NCI-H2029 (cell line): ENCODE measurements around the gene ZNF33A.
A peak's percentile ranks its signal among the peaks of the same experiment; 100 is the strongest.
"Not testable (repeated sequence)": the region's sequence is repeated elsewhere in the genome, so short reads cannot be mapped to it uniquely, and the experiment has no call there.

ENCODE experiments used
- DNase-seq: peaks from one replicate; lab custom pipeline; 2025; lab: John Stamatoyannopoulos, UW

Gene ZNF33A

DNA sequence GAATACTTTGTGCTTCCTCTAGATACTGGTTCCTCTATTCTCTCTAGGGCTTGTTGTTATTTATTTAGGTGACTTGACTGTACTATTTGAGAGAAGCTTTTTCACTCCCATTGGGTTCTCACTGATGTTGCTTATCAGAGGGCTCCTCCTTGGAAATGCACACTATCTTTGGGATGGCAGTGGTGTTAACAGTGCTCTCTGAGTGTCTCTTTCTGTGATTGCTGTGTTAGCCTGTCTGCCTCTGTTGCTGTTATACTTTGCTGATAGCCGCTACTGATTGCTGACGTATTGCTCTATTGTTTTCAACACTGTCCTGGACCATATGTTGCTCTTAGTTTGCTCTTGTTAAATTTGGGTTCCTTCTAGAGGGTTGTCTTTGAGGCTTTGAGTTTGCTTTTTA is 34.7 kb downstream of the ZNF33A start:
- DNase-seq, result no peak

GRCh38 chr10:38047666-38048065 is 37.2 kb downstream of the ZNF33A start:
- no peak for DNase-seq

DNA sequence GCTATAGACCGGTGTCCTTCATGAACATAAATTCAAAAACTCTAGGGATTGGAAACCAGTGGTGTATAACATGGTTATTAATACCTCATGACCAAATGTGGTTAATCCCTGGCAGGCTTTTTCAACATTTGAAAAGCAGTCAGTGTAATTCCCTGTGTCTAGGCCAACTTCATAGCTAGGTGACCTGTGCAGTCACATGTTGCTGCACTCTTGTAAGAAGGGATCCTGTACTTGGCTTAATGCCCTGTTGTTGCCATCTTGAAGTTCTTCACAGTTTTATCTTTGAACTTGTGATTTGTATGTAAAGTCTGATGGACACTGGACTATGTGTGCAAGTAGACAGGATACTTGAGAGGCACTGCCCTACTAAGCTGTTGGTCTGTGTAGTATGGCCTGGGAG is 39.7 kb downstream of the ZNF33A start:
- DNase-seq, result no peak

- no peak for DNase-seq
These were observed 43.9 kb downstream of the ZNF33A start for GRCh38 chr10:38054361-38054797.

GRCh38 chr10:38055274-38055894 is 44.9 kb downstream of the ZNF33A start:
- DNase-seq, result not testable (repeated sequence)

DNA sequence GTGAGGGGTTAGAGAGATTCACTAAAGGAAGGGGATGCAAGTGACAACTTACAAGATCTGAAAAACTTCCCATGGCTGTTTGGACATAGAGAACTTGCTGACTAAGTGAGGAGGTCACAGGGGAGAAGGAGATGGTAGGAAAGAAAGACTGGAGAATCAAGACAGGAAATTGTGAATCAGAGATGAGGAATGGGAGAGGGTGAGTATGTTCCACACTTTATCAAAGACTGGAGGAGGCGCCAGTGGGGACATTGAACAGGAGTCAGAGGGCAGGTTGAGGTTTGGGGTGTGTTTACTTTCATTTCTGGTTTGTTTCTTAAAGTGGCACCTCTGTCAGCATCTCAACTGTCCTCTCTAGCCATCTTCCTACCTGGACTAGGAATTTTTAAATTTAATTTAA is 59.2 kb downstream of the ZNF33A start:
- not testable (repeated sequence) for DNase-seq

DNA sequence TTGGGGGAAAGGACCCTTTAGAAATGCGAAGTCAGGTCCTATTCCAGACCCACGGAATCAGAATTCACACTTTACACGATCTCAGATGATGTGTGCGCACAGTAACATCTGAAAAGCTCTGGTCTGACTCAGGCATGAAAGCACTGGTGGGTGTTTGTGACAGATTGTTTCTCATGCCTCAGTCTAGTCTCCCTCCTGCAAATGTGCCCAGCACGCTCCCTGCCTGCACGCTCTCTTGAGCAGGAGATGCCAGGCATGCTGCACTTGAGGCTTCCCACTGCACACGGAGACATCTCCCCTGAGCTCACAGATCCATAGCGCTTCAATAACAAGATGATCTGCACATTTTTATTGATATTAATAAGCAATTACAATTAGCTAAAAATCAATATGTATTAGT is 60.0 kb downstream of the ZNF33A start:
- DNase-seq, result no peak

GRCh38 chr10:38072552-38072951 is 62.1 kb downstream of the ZNF33A start:
- no peak for DNase-seq

DNA sequence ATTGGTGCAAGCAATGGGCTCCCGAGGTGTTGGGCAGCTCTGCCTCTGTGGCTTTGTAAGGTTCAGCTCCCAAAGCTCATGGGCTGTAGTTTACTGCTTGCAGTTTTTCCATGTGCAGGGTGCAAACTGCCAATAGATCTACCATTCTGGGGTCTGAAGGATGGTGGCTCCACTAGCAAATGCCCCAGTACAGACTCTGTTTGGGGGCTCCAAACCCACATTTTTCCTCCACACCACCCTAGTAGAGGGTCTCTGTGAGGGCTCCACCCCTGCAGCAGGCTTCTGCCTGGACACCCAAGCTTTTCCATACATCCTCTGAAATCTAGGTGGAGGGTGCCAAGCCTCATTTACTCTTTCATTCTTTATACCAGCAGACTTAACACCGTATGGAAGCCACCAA is 66.2 kb downstream of the ZNF33A start:
- DNase-seq, result no peak

DNA sequence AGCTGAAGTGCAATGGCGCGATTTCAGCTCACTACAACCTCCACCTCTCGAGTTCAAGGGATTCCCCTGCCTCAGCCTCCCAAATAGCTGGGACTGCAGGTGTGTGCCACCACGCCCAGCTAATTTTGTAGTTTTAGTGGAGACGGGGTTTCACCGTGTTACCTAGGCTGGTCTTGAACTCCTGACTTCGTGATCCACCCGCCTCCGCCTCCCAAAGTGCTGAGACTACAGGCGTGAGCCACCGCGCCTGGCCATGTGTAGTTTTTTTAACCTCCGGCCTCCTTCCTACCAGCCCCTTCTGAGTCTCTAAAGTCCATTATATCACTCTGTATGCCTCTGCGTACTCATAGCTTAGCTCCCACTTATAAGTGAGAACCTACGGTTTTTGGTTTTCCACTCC is 82.8 kb downstream of the ZNF33A start:
- DNase-seq, result not testable (repeated sequence)

DNA sequence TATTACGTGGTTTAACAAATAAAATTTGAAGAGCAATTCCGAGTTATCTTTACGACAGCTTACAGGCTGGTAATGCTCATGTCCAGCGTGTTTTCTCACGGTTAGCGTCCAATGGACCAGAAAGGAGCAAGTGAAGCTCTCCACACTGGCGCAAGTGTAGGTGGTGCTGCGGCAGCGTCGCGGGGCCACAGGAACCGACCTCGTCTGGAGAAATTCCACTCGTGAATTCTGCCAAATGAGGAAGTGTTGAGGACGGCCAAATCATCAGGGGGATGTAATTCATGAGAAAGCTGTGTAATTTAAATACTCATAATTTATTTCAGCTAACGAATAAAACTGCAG is 83.3 kb downstream of the ZNF33A start:
- no peak for DNase-seq

DNA sequence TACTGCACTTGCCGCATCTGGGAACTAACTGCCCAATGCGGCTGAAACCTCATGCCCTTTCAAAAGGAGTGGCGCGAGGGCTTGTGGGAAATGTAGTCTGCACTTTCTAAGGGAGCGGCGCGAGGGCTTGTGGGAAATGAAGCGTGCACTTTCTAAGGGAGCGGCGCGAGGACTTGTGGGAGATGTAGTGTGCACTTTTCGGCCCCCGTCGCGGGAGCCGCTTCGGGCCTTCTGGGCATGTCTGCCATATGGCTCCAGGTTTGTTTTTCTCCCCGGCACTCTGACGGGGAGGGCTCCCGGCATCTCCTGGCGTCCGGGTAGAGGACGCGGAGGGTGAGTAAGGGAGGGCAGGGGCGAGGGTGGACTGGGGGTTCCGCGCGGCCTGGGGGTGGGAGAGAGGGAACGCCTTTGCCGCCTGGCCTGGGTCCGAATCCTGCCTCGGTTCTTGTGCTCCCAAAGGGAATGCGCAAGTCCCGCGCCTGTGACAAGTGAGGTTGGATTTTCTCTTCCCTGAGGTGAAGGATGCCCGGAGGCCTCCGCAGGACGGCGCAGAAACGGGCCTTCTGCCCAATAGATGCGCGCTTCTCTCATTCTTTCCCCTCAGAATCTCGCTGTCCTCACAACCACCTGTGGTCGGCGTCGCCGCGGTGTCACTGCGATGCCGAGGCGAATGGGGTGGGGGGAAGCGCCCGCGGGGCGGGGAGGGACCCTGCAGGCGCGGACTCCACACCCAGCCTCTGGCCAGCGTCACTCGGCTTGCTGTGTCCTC is 83.9 kb downstream of the ZNF33A start, which contains the start of gene ZNF37A:
TSS of gene ZNF37A (plus strand) at position 180 of the 769 bp plus-strand sequence. CDS start 2,281 bp downstream, outside the sequence.
- DNase-seq, result peak; percentile 75

DNA sequence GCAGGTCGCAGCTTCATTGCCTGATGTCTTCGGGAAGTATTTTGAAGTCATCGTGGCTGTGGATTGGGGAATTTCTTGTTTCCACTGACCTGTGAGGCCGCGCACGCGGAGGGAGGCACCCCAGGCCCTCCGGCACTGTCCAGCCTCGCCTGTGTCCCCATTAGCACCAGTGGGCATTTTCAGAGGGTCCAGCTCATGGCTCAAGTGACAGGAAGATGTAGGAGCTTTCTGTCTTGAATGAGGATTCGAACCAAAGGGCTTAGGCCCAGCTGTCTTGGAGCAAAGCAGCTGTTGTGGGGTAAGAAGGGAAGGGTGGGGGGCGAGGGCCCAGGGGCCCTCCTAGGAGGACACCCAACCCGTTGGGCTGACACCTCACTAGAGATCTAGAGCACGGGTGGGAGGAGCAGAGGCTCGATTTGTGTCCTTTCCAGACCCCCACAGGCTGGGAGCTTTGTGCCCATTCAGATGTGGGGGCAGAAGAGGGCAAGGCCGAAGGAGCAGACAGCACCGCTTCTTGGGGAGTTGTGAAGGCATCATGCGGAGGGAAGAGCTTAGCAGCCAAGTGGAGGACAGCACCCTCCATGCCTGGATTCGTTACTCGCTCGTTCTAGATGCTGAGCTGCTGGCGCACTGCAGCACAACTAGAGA is 84.6 kb downstream of the ZNF33A start:
- DNase-seq, result no peak

GRCh38 chr10:38102880-38103279 is 92.4 kb downstream of the ZNF33A start:
- DNase-seq, result no peak

- no peak for DNase-seq
These were observed 93.3 kb downstream of the ZNF33A start for GRCh38 chr10:38103756-38104155.

DNA sequence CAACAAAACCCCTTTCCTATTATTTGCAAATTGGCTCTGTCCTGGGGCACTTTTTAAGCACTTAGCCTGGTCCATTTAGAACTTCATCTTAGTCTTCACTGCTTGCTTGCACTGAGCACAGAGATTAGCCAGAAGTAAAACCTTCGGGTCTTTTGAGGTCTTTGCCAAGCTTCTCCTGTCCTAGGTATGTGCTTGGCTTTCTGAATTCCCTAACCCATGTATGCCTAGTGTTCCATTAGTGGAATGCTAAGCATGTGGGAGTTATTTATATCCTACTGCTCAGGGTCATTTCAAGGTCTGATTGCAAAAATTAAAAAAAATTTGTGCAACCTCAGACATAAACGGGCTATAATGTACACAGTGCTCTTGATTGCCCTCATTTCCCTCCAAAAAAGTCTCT is 101.7 kb downstream of the ZNF33A start:
- DNase-seq, result no peak
